ENCODE data around the gene CRYM.
A peak's percentile ranks its signal among the peaks of the same experiment; 100 is the strongest.
"Not testable (repeated sequence)": the region's sequence is repeated elsewhere in the genome, so short reads cannot be mapped to it uniquely, and the experiment has no call there.

CRYM gene

GRCh38 chr16:21277927-21278706, at the start of gene CRYM:
TSS of gene CRYM (minus strand) at chr16:21278290. CDS start at chr16:21278251, 39 bp downstream.
- DNase-seq, result peak; percentile 66

- DNase-seq, result no peak
Measured at GRCh38 chr16:21327046-21327445, 49.0 kb upstream of the CRYM start.

- DNase-seq, result no peak
Measured at GRCh38 chr16:21326459-21326858, 48.4 kb upstream of the CRYM start.

GRCh38 chr16:21324267-21324666, 46.2 kb upstream of the CRYM start:
- DNase-seq, result no peak

GRCh38 chr16:21322251-21322650, 44.2 kb upstream of the CRYM start:
- DNase-seq, result not testable (repeated sequence)

- no peak for DNase-seq
Measured at GRCh38 chr16:21321736-21322135, 43.6 kb upstream of the CRYM start.

GRCh38 chr16:21314339-21314738, 36.2 kb upstream of the CRYM start:
- no peak for DNase-seq

GRCh38 chr16:21312863-21313372, 34.8 kb upstream of the CRYM start:
- DNase-seq, result not testable (repeated sequence)

GRCh38 chr16:21312046-21312445, 34.0 kb upstream of the CRYM start:
- not testable (repeated sequence) for DNase-seq

GRCh38 chr16:21306712-21307111, 28.6 kb upstream of the CRYM start:
- DNase-seq, result not testable (repeated sequence)

- no peak for DNase-seq
Measured at GRCh38 chr16:21302898-21303528, 24.9 kb upstream of the CRYM start.

- DNase-seq, result peak; percentile 29
Measured at GRCh38 chr16:21302454-21302853, 24.4 kb upstream of the CRYM start.

GRCh38 chr16:21301895-21302291, 23.8 kb upstream of the CRYM start:
- DNase-seq, result no peak

- peak; percentile 70 for DNase-seq
Measured at GRCh38 chr16:21301168-21301894, 23.2 kb upstream of the CRYM start.

- peak; percentile 99 for DNase-seq
Measured at GRCh38 chr16:21300309-21301167, 22.4 kb upstream of the CRYM start.

- not testable (repeated sequence) for DNase-seq
Measured at GRCh38 chr16:21289789-21290188, 11.7 kb upstream of the CRYM start.

- DNase-seq, result no peak
Measured at GRCh38 chr16:21285314-21285713, 7.2 kb upstream of the CRYM start.

- no peak for DNase-seq
Measured at GRCh38 chr16:21284414-21284813, 6.3 kb upstream of the CRYM start.

GRCh38 chr16:21283521-21284289, 5.6 kb upstream of the CRYM start:
- DNase-seq, result no peak

- no peak for DNase-seq
Measured at GRCh38 chr16:21281698-21282389, 3.8 kb upstream of the CRYM start.

- no peak for DNase-seq
Measured at GRCh38 chr16:21279501-21279900, 1.4 kb upstream of the CRYM start.
